ENCODE data around the gene HES4.

GRCh38 chr1:978835-979743 is 20.8 kb downstream of the HES4 start:
- TF ChIP-seq CTCF (optimal IDR thresholded peaks at IDR 0.05 in 1 of 3, IDR thresholded peaks at IDR 0.05 in 1 of 3, conservative IDR thresholded peaks at IDR 0.05 in 1 of 3; ENCODE audit: extremely low read depth in 1 of 3, insufficient read depth in 2 of 3, low read length in 3 of 3) = no peak
- no peak for TF ChIP-seq EZH2 (IDR thresholded peaks at IDR 0.05; ENCODE audit: low read length)
